ENCODE results near the gene CHMP4A.

DNA sequence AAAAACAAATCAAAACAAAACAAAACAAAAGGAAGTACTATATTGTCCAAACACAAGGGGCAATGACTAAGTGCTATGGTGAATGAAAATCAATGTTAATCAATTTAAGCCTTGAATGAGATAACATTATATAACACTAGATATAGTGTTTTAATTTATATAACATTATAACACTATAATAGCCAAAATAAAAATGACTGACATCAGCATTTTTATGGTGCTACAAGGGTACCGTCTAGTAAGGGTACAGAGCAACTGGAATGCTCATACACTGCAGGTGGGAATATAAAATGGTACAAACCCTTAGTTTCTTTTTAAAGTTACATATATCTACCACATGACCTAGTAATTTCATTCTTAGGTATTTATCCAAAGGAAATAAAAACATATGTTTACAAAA, 13.2 kb upstream of the CHMP4A start:
- TF ChIP-seq ZNF558 (CRISPR knock-in tag; IDR thresholded peaks at IDR 0.05; ENCODE audit: borderline replicate concordance), result no peak
- TF ChIP-seq ZNF766 (CRISPR knock-in tag; IDR thresholded peaks at IDR 0.05; ENCODE audit: borderline replicate concordance), result no peak
- TF ChIP-seq ZBTB33 (CRISPR knock-in tag; IDR thresholded peaks at IDR 0.05), result no peak
- no peak for TF ChIP-seq MLLT10 (CRISPR knock-in tag; IDR thresholded peaks at IDR 0.05)
- no peak for TF ChIP-seq CHD4 (IDR thresholded peaks at IDR 0.05; ENCODE audit: borderline replicate concordance, low read length)
- no peak for TF ChIP-seq MZF1 (CRISPR knock-in tag; IDR thresholded peaks at IDR 0.05; ENCODE audit: borderline replicate concordance)
- TF ChIP-seq ZNF543 (CRISPR knock-in tag; IDR thresholded peaks at IDR 0.05), result no peak
- TF ChIP-seq EZH2 (conservative IDR thresholded peaks at IDR 0.05; ENCODE audit: low read depth, low read length), result no peak
- no peak for TF ChIP-seq ZNF232 (CRISPR knock-in tag; IDR thresholded peaks at IDR 0.05; ENCODE audit: borderline replicate concordance)
- TF ChIP-seq KLF9 (CRISPR knock-in tag; IDR thresholded peaks at IDR 0.05; ENCODE audit: low read depth), result no peak

All from HepG2 (cell line).